CD4-positive, alpha-beta T cell treated with Interferon alpha-2 for 1 hour (primary cell): ENCODE results near the gene TUBA4B.
"Not testable (repeated sequence)": the region's sequence is repeated elsewhere in the genome, so short reads cannot be mapped to it uniquely, and the experiment has no call there.

Experiments
- DNase-seq, 2 donors: peaks; one replicate each; pipeline ENCODE4 v3.0.0-alpha.2; 2020 to 2022

Gene TUBA4B

GRCh38 chr2:219248845-219249202 is 4.2 kb upstream of the TUBA4B start:
- no peak for DNase-seq

DNA sequence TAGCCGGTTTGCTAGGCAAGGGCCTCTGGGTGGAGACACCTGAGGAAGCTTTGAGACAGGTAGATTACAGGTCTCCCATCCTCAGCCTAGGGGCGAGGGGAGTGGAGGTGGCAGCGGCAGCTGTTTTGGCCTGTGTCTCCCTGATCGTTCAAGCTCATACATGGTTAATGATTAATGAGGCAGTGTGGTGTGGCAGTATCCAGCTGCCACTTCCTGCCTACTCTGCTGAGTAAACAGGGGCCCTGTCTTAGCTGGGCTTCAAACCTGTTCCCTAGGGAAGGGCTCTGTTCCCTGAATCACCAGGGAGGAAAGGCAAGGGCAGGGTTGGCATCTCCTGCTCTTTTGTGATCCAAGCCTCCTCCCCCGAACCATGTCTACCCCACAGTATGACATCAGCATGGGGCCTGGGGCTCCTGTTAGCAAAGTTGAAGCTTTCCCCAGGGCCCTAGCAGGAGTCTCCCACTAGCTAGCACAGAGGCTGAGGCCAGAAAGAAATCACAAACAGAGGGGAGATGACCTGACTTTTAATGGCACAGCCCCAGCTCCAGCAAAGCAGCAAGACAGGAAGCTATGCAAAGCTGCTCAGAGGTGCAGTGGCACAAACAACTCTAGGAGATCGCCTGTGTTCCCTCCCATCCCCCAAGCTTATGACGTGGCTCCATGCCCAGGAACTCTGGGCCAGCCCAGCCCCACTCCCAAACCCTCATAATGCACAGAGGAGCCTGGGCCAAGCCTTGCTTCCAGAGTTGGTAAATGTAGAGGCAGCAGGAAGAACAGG is 3.7 kb upstream of the TUBA4B start:
- peak; percentile 49 to 65 for DNase-seq

DNA sequence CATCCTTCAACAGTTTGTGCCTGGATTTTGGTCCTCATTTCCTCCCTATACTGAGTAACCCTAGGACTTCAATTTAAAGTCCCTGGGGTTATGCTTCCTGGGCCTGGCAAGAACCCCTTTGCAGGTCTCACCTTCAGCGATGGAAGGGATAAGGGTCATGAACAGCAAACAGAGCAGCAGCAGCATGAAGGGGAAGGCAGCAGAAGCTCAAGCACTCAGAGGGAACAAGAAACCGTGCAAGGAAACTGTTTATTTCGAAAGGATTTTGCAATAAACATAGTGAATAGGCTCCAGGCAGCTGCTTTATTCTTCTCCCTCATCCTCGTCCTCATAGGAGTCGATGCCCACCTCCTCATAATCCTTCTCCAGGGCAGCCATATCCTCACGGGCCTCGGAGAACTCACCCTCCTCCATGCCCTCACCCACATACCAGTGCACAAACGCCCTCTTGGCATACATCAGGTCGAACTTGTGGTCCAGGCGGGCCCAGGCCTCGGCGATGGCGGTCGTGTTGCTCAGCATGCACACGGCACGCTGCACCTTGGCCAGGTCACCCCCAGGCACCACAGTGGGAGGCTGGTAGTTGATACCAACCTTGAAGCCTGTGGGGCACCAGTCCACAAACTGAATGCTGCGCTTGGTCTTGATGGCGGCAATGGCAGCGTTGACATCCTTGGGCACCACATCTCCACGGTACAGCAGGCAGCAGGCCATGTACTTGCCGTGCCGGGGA is 2.8 kb upstream of the TUBA4B start:
- no peak for DNase-seq

DNA sequence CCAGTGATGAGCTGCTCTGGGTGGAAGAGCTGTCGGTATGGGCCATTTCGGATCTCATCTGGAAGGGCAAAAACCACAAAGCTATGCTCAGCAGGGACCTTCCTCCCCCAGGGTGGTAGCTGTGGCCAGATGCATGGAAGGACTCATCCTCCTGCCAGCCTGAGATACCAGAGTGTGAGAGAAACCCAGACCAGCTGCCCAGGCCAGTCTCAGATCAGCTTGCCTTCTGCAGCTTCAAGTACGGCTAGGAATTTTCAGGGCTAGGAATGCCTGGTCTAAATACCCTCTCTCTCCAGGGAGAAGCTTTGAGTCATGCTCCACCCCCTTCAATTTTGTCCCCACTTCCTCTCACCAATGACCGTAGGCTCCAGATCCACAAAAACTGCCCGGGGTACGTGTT is 1.4 kb upstream of the TUBA4B start:
- no peak for DNase-seq

GRCh38 chr2:219252084-219252483 is 959 bp upstream of the TUBA4B start:
- DNase-seq = peak in 1 of 2 donors; percentile 24

DNA sequence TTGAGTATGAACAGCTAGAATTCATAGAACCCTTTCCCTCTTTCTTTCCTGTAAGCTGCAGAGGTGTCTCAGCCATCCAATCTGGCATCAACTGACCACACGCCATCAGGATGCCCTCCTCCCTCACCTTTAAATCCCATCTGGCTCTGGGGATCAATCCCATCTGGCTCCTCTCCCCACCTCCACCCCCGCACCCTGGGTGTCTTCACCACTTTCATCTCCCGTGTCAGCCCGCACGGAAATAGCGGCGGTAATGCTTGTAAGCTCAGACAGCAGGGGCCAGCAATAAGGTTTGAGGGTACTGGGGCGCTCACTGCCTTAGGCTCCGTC is 508 bp upstream of the TUBA4B start:
- DNase-seq = no peak

GRCh38 chr2:219253753-219254589 is 928 bp downstream of the TUBA4B start, which contains the start of gene TUBA4A:
TUBA4A (minus strand) TSS chr2:219253918; CDS start chr2:219253858, 60 bp downstream.
- peak; percentile 91 to 94 for DNase-seq

DNA sequence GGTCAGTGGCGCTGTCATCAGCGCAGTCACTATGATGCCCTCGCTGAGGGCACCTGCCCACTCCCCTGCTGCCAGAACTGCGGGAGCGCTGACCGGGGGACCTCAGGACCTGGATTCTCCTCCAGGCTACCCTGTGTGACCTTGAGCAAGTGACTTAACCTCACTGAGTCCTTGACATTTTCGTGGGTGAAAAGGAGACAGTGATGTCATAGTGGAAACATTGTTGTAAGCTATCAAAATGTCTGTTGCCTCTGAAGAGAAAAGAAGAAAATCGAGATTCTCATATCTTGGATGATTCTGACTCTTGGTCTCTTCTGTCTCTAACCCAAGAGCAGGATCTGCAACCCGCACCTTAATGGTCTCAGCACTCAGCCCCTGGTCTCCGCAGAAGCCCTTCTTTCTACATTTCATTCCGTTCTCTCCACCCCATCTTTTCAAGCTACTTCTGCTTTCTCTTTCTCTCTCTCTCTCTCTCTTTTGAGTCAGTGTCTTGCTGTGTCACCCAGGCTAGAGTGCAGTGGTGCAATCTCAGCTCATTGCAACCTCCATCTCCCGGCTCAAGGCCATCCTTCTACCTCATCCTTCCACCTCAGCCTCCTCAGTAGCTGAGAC is 1.7 kb downstream of the TUBA4B start:
- DNase-seq = peak; percentile 48 to 61

DNA sequence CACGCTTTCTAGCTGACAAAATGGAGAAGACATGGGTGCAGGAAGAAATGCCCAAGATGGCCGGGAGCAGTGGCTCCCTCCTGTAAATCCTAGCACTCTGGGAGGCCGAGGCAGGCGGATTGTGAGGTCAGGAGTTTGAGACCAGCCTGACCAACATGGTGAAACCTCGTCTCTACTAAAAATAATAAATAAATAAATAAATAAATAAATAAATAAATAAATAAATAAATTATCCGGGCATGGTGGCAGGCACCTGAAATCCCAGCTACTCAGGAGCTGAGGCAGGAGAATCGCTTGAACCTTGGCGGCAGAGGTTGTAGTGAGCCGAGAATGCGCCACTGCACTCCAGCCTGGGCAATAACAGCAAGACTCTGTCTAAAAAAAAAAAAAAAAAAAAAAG is 5.9 kb downstream of the TUBA4B start:
- DNase-seq = not testable (repeated sequence)

- DNase-seq = no peak
Observed at GRCh38 chr2:219261024-219261855, 8.2 kb downstream of the TUBA4B start.

- DNase-seq = no peak
Observed at GRCh38 chr2:219266232-219266631, 13.2 kb downstream of the TUBA4B start.

- no peak for DNase-seq
Observed at GRCh38 chr2:219266886-219267285, 13.8 kb downstream of the TUBA4B start.

GRCh38 chr2:219268294-219268693 is 15.3 kb downstream of the TUBA4B start:
- no peak for DNase-seq

DNA sequence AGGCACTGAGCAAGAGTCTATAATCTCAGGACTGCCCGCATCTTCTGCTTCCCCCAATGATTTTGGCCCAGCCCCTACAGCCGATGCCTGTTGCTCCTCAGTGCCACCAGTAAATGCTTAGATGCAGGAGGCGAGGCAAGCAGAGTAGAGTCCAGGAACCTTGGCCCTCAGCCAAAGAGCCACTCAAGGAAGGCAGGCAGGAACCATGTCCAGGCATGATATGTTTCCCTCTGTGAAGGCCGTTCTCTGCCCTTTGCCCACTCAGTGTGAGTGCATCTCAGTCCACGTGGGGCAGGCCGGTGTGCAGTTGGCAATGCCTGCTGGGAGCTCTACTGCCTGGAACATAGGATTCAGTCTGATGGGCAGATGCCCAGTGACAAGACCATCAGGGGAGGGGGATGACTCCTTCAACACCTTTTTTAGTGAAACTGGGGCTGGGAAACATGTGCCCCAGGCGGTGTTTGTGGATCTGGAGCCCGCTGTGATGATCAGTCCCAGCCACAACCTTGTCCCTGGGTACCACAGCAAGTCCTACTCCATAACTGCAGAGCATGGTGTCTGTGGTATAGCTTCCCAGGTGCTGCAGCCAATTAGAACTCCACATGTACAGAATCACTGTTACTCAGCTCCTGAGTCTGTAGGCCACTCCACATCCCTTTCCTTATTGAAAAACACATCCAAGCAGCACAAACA is 16.5 kb downstream of the TUBA4B start:
- no peak for DNase-seq

DNA sequence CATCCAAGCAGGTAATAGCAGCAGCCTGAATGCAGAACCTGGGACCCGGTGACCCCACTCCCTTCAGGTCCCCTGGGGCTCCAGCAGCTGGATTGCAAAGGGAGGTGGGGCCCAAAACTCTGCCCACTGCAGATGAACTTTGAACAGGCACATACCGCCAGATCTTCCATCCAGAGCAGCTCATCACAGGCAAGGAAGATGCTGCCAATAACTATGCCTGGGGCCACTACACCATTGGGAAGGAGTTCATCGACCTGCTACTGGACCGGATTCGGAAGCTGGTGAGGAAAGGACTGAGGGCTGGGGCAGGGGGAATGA is 17.0 kb downstream of the TUBA4B start:
- no peak for DNase-seq

- no peak for DNase-seq
Observed at GRCh38 chr2:219271021-219271420, 18.0 kb downstream of the TUBA4B start.

DNA sequence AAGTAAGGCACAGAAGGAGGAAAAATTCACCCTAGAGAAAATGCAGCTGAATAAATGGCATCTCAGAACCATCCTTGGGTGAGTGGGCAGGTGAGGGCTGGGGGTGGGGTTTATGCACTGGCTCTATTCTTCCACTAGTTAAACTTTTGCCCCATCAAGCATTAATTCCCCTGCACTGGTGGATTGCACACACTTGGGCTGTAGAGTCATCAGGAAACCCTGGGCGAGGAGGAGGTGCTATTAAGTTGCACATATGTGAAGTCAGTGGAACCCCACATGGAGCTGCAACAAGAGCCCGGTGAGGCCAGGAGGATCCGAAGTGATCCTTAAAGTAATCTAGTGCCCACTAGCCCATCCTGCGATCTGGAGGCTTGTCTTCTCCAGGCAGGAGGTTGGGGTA is 19.3 kb downstream of the TUBA4B start:
- no peak for DNase-seq

GRCh38 chr2:219272995-219273394 is 20.0 kb downstream of the TUBA4B start:
- DNase-seq = no peak

DNA sequence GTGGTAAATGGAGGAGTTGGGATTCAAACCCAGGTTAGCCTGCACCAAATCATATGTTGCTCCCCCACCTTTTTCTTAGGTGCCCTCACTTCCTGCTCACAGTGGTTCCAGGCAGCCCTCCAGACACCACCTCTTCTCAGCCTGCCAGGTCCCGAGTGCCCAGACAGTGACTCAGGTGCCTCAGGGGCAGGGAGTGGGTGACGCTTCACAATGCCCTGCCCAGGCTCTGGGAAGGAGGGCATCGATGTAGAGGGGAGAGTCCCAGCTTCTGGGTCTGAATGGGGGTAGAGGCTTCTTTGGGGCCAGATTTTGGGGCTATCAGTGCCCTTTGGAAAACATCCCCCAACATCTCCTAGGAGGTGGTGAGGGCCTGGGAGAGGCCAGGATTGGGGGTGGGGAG is 20.9 kb downstream of the TUBA4B start:
- no peak for DNase-seq

- no peak for DNase-seq
Observed at GRCh38 chr2:219274361-219274921, 21.4 kb downstream of the TUBA4B start.
